Ectodermal cell (in vitro differentiated cells): ENCODE results near the gene INSR.

Source experiments
- H3K27ac ChIP-seq: 2 replicates; pipeline ENCODE4 v1.7.0; 2013; ENCODE audit warnings: mild to moderate bottlenecking, low read depth, low read length; ENCODE audit not compliant: insufficient read depth, poor library complexity, severe bottlenecking
- H3K27me3 ChIP-seq: 2 replicates; pipeline ENCODE4 v1.7.0; 2013; ENCODE audit warnings: mild to moderate bottlenecking, low read length; ENCODE audit not compliant: insufficient read depth, control insufficient read depth, poor library complexity, severe bottlenecking
- H3K36me3 ChIP-seq: one replicate; pipeline ENCODE4 v1.7.0; 2013; ENCODE audit warnings: low read length; ENCODE audit not compliant: control insufficient read depth, insufficient read depth
- H3K4me1 ChIP-seq: one replicate; pipeline ENCODE4 v1.7.0; 2013; ENCODE audit warnings: low read length; ENCODE audit not compliant: control insufficient read depth, insufficient read depth
- H3K4me3 ChIP-seq: 2 replicates; pipeline ENCODE4 v1.7.0; 2013; ENCODE audit warnings: low read depth, low read length, control low read depth; ENCODE audit not compliant: insufficient read depth
- H3K9me3 ChIP-seq: 2 replicates; pipeline ENCODE4 v1.7.0; 2013; ENCODE audit warnings: mild to moderate bottlenecking, low read length, moderate library complexity; ENCODE audit not compliant: control insufficient read depth
- WGBS, 2 experiments: methylation state at CpG; one replicate each; pipeline ENCODE4 v1.1.7; 2013; ENCODE audit warnings: missing lambda C conversion rate in 2 of 2; 5-methylcytosine and 5-hydroxymethylcytosine counted together

The INSR gene

GRCh38 chr19:7224995-7225394 lies 69.2 kb downstream of the INSR start:
- H3K4me3 ChIP-seq = no peak overlapping the region
- no peaks in the 10 kb centered on the region for H3K27me3 ChIP-seq
- WGBS, 2 experiments = 93 to 94% methylated on average over 7 of the region's 7 CpGs
- no peaks in the 10 kb centered on the region for H3K9me3 ChIP-seq
- H3K4me1 ChIP-seq = no peaks in the 10 kb centered on the region
- H3K36me3 ChIP-seq = no peaks in the 10 kb centered on the region
- H3K27ac ChIP-seq = no peak overlapping the region

- 89 to 90% methylated on average over 18 of the region's 18 CpGs for WGBS, 2 experiments
- no peaks in the 10 kb centered on the region for H3K36me3 ChIP-seq
- no peak overlapping the region for H3K27ac ChIP-seq
- H3K27me3 ChIP-seq = no peaks in the 10 kb centered on the region
- H3K4me1 ChIP-seq = no peaks in the 10 kb centered on the region
- H3K4me3 ChIP-seq = no peak overlapping the region
- H3K9me3 ChIP-seq = no peaks in the 10 kb centered on the region
These were observed 70.0 kb downstream of the INSR start for GRCh38 chr19:7224209-7224686.

GRCh38 chr19:7223429-7223828 lies 70.8 kb downstream of the INSR start:
- WGBS, 2 experiments = 92 to 94% methylated on average over 1 of the region's 1 CpG

GRCh38 chr19:7219056-7219455 lies 75.2 kb downstream of the INSR start:
- Histone ChIP-seq H3K27me3 (no peaks in the 10 kb centered on the region), H3K36me3 (no peaks in the 10 kb centered on the region), H3K4me3 (no peak overlapping the region), H3K27ac (no peak overlapping the region), H3K4me1 (no peaks in the 10 kb centered on the region), H3K9me3 (no peaks in the 10 kb centered on the region)
- WGBS, 2 experiments = 46 to 57% methylated on average over 2 of the region's 2 CpGs

More at GRCh38 chr19:7223429-7223828, 70.8 kb downstream of the INSR start:
- no peaks in the 10 kb centered on the region for H3K36me3 ChIP-seq
- H3K4me1 ChIP-seq = no peaks in the 10 kb centered on the region
- H3K27me3 ChIP-seq = no peaks in the 10 kb centered on the region
- no peak overlapping the region for H3K4me3 ChIP-seq
- no peaks in the 10 kb centered on the region for H3K9me3 ChIP-seq
- H3K27ac ChIP-seq = no peak overlapping the region

GRCh38 chr19:7217861-7218260 lies 76.4 kb downstream of the INSR start:
- H3K9me3 ChIP-seq = no peaks in the 10 kb centered on the region
- H3K4me3 ChIP-seq = no peak overlapping the region
- no peaks in the 10 kb centered on the region for H3K27me3 ChIP-seq
- no peaks in the 10 kb centered on the region for H3K4me1 ChIP-seq
- WGBS, 2 experiments = 85 to 91% methylated on average over 6 of the region's 6 CpGs
- no peaks in the 10 kb centered on the region for H3K36me3 ChIP-seq
- no peak overlapping the region for H3K27ac ChIP-seq

- Histone ChIP-seq H3K27me3 (no peaks in the 10 kb centered on the region), H3K27ac (no peak overlapping the region), H3K4me3 (no peak overlapping the region), H3K9me3 (no peaks in the 10 kb centered on the region), H3K4me1 (no peaks in the 10 kb centered on the region), H3K36me3 (no peaks in the 10 kb centered on the region)
- WGBS, 2 experiments = 86 to 87% methylated on average over 15 of the region's 15 CpGs
These were observed 77.8 kb downstream of the INSR start for GRCh38 chr19:7216373-7216902.

GRCh38 chr19:7215176-7215575 lies 79.0 kb downstream of the INSR start:
- no peaks in the 10 kb centered on the region for H3K36me3 ChIP-seq
- H3K4me3 ChIP-seq = no peak overlapping the region
- no peaks in the 10 kb centered on the region for H3K4me1 ChIP-seq
- no peaks in the 10 kb centered on the region for H3K9me3 ChIP-seq
- 83 to 87% methylated on average over 5 of the region's 7 CpGs for WGBS, 2 experiments
- H3K27me3 ChIP-seq = no peaks in the 10 kb centered on the region
- H3K27ac ChIP-seq = no peak overlapping the region

GRCh38 chr19:7214324-7215089 lies 79.7 kb downstream of the INSR start:
- no peak overlapping the region for H3K27ac ChIP-seq
- H3K4me1 ChIP-seq = no peaks in the 10 kb centered on the region
- H3K27me3 ChIP-seq = no peaks in the 10 kb centered on the region
- no peak overlapping the region for H3K4me3 ChIP-seq
- WGBS, 2 experiments = 79 to 80% methylated on average over 10 of the region's 10 CpGs
- no peaks in the 10 kb centered on the region for H3K36me3 ChIP-seq
- H3K9me3 ChIP-seq = no peaks in the 10 kb centered on the region

- no peaks in the 10 kb centered on the region for H3K36me3 ChIP-seq
These were observed 80.4 kb downstream of the INSR start for GRCh38 chr19:7213628-7214323.

GRCh38 chr19:7211191-7211951 lies 82.8 kb downstream of the INSR start:
- WGBS, 2 experiments = 77% methylated on average over 19 to 21 of the region's 21 CpGs
- Histone ChIP-seq H3K4me3 (no peak overlapping the region), H3K36me3 (no peaks in the 10 kb centered on the region), H3K27me3 (no peaks in the 10 kb centered on the region), H3K27ac (no peak overlapping the region), H3K9me3 (no peaks in the 10 kb centered on the region), H3K4me1 (no peaks in the 10 kb centered on the region)

More at GRCh38 chr19:7213628-7214323, 80.4 kb downstream of the INSR start:
- no peaks in the 10 kb centered on the region for H3K4me1 ChIP-seq
- H3K4me3 ChIP-seq = no peak overlapping the region
- H3K9me3 ChIP-seq = no peaks in the 10 kb centered on the region
- no peak overlapping the region for H3K27ac ChIP-seq
- no peaks in the 10 kb centered on the region for H3K27me3 ChIP-seq
- 82 to 86% methylated on average over 14 of the region's 14 CpGs for WGBS, 2 experiments
